GM23338 (cell line): ENCODE results near the gene TPH2. TPM values are rescaled to one million over a fixed set of nuclear protein-coding genes. Genes with fewer than 3 reads are reported as not detected.

ENCODE experiments used
- ATAC-seq: fragments of 200-7000 bp; cut with Tn5 transposase; 3 replicates; pipeline ENCODE4 v1.9.1; 2020
- DNase-seq: peaks from one replicate; pipeline ENCODE4 v3.0.0-alpha.2; 2015; ENCODE audit warnings: low spot score
- H2AFZ ChIP-seq: fragments of 200-600 bp; sonication (generic); 2 replicates; pipeline ENCODE4 v1.8.0; 2016; ENCODE audit warnings: antibody characterized with exemption, mild to moderate bottlenecking, moderate library complexity
- H3F3A ChIP-seq: fragments of 200-600 bp; sonication (generic); replicated peaks from 2 replicates; pipeline ENCODE4 v1.8.0; 2017; ENCODE audit warnings: antibody characterized with exemption, mixed run types, low read depth
- H3K27ac ChIP-seq: fragments of 200-600 bp; sonication (generic); 2 replicates; pipeline ENCODE4 v1.6.1; 2016; ENCODE audit warnings: low read depth
- H3K27me3 ChIP-seq: fragments of 200-600 bp; sonication (generic); 2 replicates; pipeline ENCODE4 v1.8.0; 2016; ENCODE audit warnings: mild to moderate bottlenecking, mixed run types, moderate library complexity; ENCODE audit not compliant: insufficient read depth
- H3K36me3 ChIP-seq: fragments of 200-600 bp; sonication (generic); 2 replicates; pipeline ENCODE4 v1.8.0; 2016; ENCODE audit warnings: mild to moderate bottlenecking; ENCODE audit not compliant: insufficient read depth
- H3K4me1 ChIP-seq: fragments of 200-600 bp; sonication (generic); 2 replicates; pipeline ENCODE4 v1.8.0; 2016; ENCODE audit warnings: mild to moderate bottlenecking, moderate library complexity; ENCODE audit not compliant: insufficient read depth
- H3K4me2 ChIP-seq: fragments of 200-600 bp; sonication (generic); 2 replicates; pipeline ENCODE4 v1.7.1; 2017; ENCODE audit warnings: mixed run types
- H3K4me3 ChIP-seq: fragments of 200-600 bp; sonication (generic); 2 replicates; pipeline ENCODE4 v1.6.1; 2016; ENCODE audit warnings: mixed run types
- H3K79me2 ChIP-seq: fragments of 200-600 bp; sonication (generic); replicated peaks from 2 replicates; pipeline ENCODE4 v1.8.0; 2017; ENCODE audit warnings: mild to moderate bottlenecking; ENCODE audit not compliant: insufficient read depth
- H3K9me2 ChIP-seq: fragments of 200-600 bp; sonication (generic); 2 replicates; pipeline ENCODE4 v1.8.0; 2017; ENCODE audit not compliant: insufficient read depth
- H4K20me1 ChIP-seq: fragments of 200-600 bp; sonication (generic); replicated peaks from 2 replicates; pipeline ENCODE4 v1.8.0; 2017; ENCODE audit warnings: mild to moderate bottlenecking; ENCODE audit not compliant: insufficient read depth
- H3K27ac Mint-ChIP-seq: 2 replicates; pipeline ENCODE4 v1.8.0; 2020; ENCODE audit warnings: inconsistent platforms, mild to moderate bottlenecking, moderate library complexity, mixed read lengths
- H3K27me3 Mint-ChIP-seq: 3 replicates; pipeline ENCODE4 v1.8.0; 2022; ENCODE audit warnings: low read depth, mild to moderate bottlenecking, moderate library complexity, mixed read lengths, inconsistent platforms; ENCODE audit not compliant: insufficient read depth, poor library complexity
- H3K36me3 Mint-ChIP-seq: 3 replicates; pipeline ENCODE4 v1.8.0; 2021; ENCODE audit warnings: low read depth, mild to moderate bottlenecking, inconsistent platforms, moderate library complexity, mixed read lengths
- H3K4me1 Mint-ChIP-seq: 3 replicates; pipeline ENCODE4 v1.8.0; 2020; ENCODE audit warnings: mild to moderate bottlenecking, inconsistent platforms, mixed read lengths
- H3K4me3 Mint-ChIP-seq: 3 replicates; pipeline ENCODE4 v1.8.0; 2021; ENCODE audit warnings: moderate library complexity, mild to moderate bottlenecking, inconsistent platforms, mixed read lengths
- H3K9me3 Mint-ChIP-seq: 3 replicates; pipeline ENCODE4 v1.8.0; 2020; ENCODE audit warnings: moderate library complexity, mild to moderate bottlenecking, inconsistent platforms, mixed read lengths
- CREB1 ChIP-seq: fragments of 250-450 bp; sonication (Bioruptor Pico); IDR thresholded peaks from 2 replicates; pipeline ENCODE4 v1.5.0; 2020; ENCODE audit warnings: low read depth, mild to moderate bottlenecking, moderate library complexity
- CTCF ChIP-seq, 2 experiments: fragments of 200-600 bp in 1 of 2; sonication (generic) in 1 of 2; conservative IDR thresholded peaks; 2 replicates each; pipeline versions ENCODE4 v1.5.1 to v1.6.1; 2016 to 2017; ENCODE audit warnings: antibody characterized with exemption in 2 of 2, low read depth in 2 of 2, mild to moderate bottlenecking in 2 of 2, moderate library complexity in 1 of 2
- EZH2 ChIP-seq: fragments of 200-600 bp; sonication (generic); IDR thresholded peaks from one replicate; pipeline ENCODE4 v1.8.0; 2017; ENCODE audit warnings: antibody characterized with exemption, mild to moderate bottlenecking, low read depth; ENCODE audit not compliant: unreplicated experiment
- REST ChIP-seq: IDR thresholded peaks from one replicate; pipeline ENCODE4 v1.6.1; 2018; ENCODE audit warnings: antibody characterized with exemption; ENCODE audit not compliant: unreplicated experiment
- ZNF114 ChIP-seq: fragments of 250-450 bp; sonication (Bioruptor Pico); IDR thresholded peaks from 2 replicates; pipeline ENCODE4 v1.5.0; 2020; ENCODE audit warnings: mild to moderate bottlenecking, moderate library complexity
- long read RNA-seq: library from polyadenylated mRNA; unstranded; transcript quantifications from one replicate; pipeline ENCODE4 v2.0.0, GENCODE V29; 2020; ENCODE audit not compliant: unreplicated experiment
- polyA plus RNA-seq: library from polyadenylated mRNA; unstranded; fragments of >200 nt; fragmentation: Nextera tagmentation; extraction: Ambion mirVana; gene quantifications from 2 replicates; pipeline ENCODE4 v1.2.1, GENCODE V29; 2016
- total RNA-seq: library from RNA; depleted of rRNA; stranded (reverse); fragments of >200 nt; shearing (Covaris generic); gene quantifications from 2 replicates; pipeline ENCODE4 v1.2.3, GENCODE V29; 2014; rRNA removed

TPH2 gene
- total RNA-seq (1.0 and 1.4 TPM in 2 replicates), polyA plus RNA-seq (0.54 and 0.94 TPM in 2 replicates)
- long read RNA-seq, partial matches to known transcripts: 0 of 1 reads
- long read RNA-seq, other reads (novel, unspliced or antisense): 1 of 1 reads

- H2AFZ ChIP-seq: peak within 1 kb of the TSS; percentile 8; the same call in 1 of the 2 replicates
Measured at GRCh38 chr12:71938728-71939385, at the start of gene TPH2. Gene TPH2 (plus strand): TSS chr12:71938845. CDS start chr12:71938987, 142 bp downstream.

More at GRCh38 chr12:71938728-71939385, at the start of gene TPH2:
- ATAC-seq: peak; percentile 91
- no peaks in the 10 kb centered on the region for H4K20me1 ChIP-seq
- H3K9me2 ChIP-seq: no peaks in the 10 kb centered on the region
- Mint-ChIP-seq H3K4me1 (peaks cover 35% of the 10 kb centered on the region), H3K27ac (no peak within 1 kb of the TSS; the same call in 1 of the 2 replicates), H3K4me3 (no peak within 1 kb of the TSS), H3K36me3 (no peaks in the 10 kb centered on the region), H3K27me3 (no peaks in the 10 kb centered on the region), H3K9me3 (no peaks in the 10 kb centered on the region)
- no peaks in the 10 kb centered on the region for H3F3A ChIP-seq
- H3K4me2 ChIP-seq: peak within 1 kb of the TSS; percentile 36; the same call in 1 of the 2 replicates
- no peak within 1 kb of the TSS for H3K27ac ChIP-seq
- no peaks in the 10 kb centered on the region for H3K27me3 ChIP-seq
- H3K79me2 ChIP-seq: no peaks in the 10 kb centered on the region
- TF ChIP-seq EZH2 (no peak), CTCF (conservative IDR thresholded peaks at IDR 0.05; ENCODE audit: low read depth in 2 of 2) (peak; percentile 78 to 88), CREB1 (peak; percentile 66), REST (peak; percentile 94), ZNF114 (CRISPR knock-in tag) (no peak)
- peaks cover 6% of the 10 kb centered on the region for H3K4me1 ChIP-seq
- no peaks in the 10 kb centered on the region for H3K36me3 ChIP-seq
- peak; percentile 96 for DNase-seq
- no peak within 1 kb of the TSS for H3K4me3 ChIP-seq
